Effector CD8-positive, alpha-beta T cell (primary cell): ENCODE measurements around the gene DNAAF3.

Source experiments
- DNase-seq: peaks from one replicate; lab custom pipeline; 2025; lab: John Stamatoyannopoulos, UW

The DNAAF3 gene

DNA sequence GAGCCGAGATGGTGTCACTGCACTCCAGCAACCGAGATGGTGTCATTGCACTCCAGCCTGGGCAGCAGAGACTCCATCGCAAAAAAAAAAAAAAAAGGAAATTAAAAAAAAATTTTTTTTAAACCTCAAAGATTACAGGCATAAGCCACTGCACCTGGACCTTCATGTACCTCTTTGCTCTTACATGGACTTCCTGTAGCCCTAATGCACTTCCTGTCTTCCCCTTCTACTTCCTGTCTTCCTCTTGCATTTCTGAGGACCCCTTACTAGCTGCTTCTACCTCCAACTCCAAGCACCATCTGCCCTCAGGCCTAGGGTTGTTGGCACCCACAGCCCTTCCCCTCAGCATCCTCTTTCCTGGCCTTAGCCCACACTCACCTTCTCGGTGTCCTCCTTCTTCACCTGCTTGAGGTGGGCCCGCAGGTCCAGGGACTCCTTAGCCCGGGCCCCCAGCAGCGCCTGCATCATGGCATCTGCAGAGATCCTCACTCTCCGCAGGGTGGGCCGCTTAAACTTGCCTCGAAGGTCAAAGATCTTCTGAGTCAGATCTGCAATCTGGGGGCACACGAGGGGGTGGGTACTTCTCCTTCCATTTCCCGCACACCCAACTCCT lies 12.7 kb downstream of the DNAAF3 start:
- no peak for DNase-seq

- DNase-seq, result no peak
Measured at GRCh38 chr19:55152017-55152416, 14.4 kb downstream of the DNAAF3 start.

DNA sequence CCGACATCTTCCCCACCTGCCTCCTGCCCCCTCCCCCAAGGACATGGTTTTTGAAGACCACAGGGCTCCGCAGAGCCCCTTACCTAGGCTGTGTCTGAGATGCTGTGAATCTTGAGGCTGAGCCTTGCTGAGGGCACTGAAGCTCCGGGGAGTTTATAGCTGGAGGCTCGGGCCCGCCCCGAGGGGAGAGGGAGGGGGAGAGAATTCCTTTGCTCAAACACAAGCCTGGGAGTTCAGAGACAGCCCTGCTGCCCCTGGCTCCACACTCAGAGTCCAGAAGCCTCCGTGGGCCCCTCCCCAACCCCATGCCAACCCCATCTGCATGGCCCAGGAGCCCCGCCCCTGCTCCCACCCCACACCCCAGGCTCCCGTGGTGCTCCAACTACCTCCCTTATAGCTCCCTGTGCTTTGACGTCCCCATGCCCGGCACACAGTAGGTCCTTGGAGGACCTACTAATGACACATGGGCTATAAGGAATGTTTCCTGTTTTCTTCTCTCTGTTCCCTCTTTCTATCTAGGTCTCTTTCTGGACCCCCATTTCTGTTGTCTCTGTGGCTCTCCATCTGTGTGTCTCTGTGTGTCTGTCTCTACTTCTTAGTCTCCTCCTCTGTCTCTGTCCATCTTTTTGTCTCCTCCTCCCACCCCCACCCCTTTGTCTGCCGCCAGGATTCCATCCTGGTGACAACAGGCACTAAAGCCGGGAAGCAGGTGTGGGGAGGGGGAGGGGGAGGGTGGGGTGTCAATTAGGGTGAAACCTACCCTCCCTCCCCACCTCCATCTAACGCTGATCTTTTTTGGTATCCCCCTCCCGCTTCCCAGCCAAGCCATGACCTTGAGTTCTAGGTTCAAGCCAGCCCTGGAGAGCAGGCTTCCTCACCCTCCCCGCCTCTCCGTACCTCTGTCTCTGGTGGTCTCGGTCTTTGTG lies 17.1 kb downstream of the DNAAF3 start, which contains the start of gene TNNT1:
TSS of gene TNNT1 (minus strand) at position 129 of the 926 bp plus-strand sequence. CDS start 2,049 bp downstream, outside the sequence.
- DNase-seq, result no peak

- no peak for DNase-seq
Measured at GRCh38 chr19:55147545-55148251, 18.7 kb downstream of the DNAAF3 start.

GRCh38 chr19:55146705-55147273 lies 19.6 kb downstream of the DNAAF3 start:
- no peak for DNase-seq

DNA sequence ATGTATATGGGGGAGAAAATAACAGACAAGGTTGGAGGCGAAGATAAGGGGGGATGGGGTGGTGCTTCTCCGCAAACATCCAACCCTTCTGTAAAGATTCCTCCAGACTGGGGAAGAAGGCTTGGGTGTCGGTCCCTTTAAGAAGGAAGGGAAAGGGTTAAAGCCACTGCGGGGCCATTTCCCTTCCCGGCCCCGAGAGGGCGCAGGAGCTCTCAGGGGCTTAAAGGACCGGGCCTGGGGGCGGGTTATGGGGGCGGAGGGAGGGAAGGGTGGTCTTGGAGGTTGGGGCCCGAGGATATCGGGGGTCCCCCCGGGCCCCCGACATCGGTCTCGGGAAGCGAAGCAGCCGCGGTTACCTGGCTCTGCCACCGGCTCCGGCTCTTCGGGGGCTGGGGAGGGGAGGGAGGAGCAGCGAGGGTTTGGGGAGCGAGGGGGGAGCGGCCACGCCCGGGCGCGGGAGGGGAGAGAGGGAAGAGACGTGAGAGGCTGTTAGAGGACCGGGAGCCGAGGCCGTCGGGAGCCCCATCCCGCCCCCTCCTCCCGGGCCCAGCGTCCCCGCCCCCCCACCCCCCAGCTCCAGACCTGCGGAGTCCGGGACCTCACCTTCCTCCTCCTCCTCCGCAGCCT lies 20.2 kb downstream of the DNAAF3 start:
- DNase-seq, result no peak

- no peak for DNase-seq
Measured at GRCh38 chr19:55145232-55145631, 21.2 kb downstream of the DNAAF3 start.

DNA sequence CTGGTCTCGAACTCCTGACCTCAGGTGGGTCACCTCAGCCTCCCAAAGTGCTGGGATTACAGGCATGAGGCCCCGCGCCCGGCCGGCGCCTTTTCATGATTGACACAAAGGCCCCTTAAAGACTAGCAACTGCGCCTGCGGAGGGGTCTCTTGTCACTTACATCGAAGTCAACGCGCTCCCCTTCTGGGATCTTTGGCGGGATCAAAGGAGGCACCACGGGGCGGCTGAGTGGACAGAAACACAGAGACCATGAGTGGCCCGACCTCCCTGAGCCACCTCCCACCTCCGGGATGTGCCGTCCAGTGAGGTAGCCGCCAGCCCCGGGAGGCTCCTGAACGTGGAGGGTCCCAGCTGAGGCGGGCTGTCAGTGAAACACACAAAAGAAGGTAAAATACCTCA lies 24.7 kb downstream of the DNAAF3 start:
- DNase-seq, result no peak

GRCh38 chr19:55137915-55138314 lies 28.5 kb downstream of the DNAAF3 start:
- DNase-seq, result no peak

DNA sequence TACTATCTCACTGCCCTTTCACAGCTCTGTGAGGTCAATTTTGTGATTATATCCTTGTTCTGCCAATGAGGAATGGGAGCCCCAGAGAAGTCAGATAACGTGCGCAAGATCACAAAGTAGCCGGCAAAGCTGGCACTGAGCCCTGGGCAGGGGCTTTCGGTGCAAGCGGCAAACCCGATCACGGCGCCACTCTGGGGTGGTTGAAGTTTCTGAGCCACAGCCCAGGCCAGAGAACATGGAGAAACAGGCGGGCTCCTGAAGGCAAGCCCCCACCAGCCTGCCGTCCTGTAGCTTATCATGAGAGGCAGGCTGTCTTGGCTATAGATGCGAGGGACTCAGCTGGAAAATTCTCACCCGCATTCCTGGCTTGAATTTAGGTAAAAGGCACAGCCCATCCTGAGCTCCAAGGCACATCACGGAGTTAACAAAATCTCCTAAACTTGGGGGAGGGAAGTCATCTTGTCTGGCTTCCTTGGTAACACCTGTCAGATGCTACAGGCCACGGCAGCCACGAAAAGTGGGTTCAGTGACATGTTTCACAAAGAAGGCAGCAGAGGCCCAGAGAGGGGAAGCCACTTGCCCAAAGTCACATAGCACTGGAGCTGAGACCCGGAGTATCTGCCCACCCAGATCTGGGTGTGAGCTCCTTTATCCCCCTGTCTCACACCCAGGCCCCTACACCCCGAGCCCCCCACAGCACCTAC lies 29.9 kb downstream of the DNAAF3 start:
- DNase-seq, result no peak

DNA sequence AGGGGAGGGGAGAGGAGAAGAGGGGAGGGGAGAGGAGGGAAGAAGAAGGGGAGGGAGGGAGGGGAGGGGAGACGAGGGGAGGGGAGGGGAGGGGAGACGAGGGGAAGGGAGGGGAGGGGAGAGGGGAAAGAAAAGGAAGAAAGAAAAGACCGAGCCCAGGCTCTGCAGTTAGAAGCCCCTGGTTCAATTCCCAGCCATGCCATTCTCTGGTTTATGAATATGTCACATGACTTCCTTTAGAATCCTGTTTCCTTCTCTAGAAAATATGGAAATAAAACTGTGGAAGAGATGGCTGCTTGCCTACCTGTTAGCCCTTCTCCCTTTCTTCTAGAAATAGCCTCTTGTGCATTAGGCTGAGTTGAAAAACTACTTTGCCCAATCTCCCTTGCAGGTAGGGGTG lies 31.7 kb downstream of the DNAAF3 start:
- DNase-seq, result no peak

DNA sequence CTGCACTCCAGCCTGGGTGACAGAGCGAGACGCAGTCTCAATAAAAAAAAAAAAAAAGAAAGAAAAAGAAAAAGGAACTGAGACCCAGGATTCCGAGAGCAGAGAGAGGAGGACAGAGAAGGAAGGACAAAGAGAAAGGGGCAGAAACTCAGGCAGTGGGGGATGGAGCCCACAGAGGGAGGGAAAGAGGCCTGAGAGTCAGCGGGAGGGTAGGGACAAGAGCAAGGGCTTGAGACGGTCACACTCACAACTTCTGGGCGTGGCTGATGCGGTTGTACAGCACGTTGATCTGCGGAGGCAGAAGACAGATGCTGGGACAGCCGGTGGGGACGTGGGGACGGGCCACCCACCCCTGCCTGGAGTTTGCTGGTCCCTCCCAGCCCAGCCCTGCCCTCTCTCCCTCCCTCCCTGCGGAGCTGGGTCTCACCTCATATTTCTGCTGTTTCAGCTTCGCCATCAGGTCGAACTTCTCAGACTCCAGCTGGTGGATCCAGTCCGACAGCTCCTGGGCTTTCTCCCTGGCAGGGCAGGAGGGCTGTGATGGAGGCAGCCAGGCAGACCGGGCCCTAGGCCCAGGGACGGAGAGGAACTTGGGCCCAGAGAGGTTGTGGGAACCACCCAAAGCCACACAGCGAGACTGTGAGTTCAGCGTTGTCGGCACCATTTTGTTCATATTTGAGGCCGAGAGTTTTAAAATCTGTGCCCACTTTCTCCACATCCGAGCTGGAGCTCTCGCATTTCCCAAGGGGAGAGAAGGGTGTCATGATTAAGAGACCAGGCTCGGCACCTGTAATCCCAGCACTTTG lies 32.6 kb downstream of the DNAAF3 start:
- no peak for DNase-seq

DNA sequence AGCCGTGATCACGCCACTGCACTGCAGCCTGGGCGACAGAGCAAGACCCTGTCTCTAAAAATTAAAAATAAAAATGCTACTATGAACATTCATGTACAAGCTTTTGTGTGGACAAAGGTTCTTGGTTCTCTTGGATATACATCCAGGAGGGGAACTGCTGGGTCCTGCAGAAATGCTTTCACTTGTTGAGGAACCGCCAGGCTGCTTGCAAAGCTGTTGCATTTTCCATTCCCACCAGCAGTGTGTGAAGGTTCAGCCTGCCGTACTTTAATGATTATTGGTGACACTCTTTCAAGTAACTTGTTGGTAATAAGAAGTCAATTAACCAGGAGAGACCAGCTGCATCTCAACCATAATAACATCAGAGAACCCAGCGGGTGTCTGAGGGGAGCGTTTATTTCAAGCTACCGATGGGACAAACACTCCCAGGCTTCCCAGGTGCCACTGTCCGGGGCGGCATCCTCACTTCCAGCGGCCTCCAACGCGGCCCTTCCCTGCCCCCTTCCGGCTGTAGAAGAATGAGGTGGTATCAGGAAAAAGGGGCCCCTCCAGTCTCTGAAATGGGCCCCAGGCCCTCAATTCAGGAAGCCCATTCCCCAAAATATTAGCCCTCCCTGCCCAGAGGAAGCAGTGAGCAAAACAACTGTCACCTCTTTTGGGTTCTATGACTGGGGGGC lies 33.8 kb downstream of the DNAAF3 start:
- no peak for DNase-seq

GRCh38 chr19:55131421-55131820 lies 35.0 kb downstream of the DNAAF3 start:
- no peak for DNase-seq

DNA sequence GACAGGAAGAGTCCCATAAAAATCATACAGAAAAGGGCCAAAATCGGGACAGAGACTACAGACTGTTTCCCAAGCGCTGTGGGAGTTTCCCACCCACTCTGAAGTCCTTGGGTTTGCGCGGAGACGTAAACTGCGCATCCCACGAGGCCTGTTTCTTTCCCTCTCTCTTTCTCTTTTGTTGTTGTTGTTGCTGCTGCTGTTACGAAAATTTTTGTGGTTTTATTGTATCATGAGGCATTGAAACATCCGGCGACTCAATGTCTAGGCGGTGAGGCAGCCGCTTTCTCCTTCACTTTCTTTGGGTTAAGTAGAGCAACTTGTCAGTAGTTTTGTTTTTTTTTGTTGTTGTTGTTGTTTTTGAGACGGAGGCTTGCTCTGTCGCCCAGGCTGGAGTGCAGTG lies 47.4 kb downstream of the DNAAF3 start:
- no peak for DNase-seq

DNA sequence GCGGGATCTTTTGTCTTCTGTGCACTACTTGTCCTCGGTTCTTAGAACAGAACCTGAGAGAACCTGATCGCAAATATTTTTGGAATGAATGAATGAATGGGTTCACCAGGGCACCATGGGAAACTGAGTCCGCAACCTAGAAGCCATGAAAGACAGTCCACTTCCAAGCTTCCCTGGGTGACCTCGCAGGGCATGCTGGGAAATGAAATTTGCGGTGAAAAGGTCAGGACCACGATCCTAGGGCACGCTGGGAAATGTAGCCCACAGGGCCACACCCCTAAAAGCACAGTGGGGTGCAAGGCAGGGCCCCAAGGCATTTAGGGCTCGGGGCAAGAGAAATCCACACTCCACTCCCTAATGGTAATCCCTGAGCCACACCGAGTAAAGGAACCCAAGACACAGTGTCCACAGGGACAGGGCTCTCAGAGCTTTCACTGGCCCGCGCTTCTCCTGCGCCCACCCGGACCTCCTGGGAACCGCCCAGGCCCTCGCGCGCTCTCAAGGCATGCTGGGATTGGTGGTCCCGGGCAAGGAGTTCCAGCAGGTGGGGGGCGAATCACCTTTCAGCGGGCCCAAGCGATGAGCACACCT lies 47.9 kb downstream of the DNAAF3 start:
- DNase-seq, result no peak

- DNase-seq, result peak; percentile 89
Measured at GRCh38 chr19:55117663-55118391, 48.6 kb downstream of the DNAAF3 start.

DNA sequence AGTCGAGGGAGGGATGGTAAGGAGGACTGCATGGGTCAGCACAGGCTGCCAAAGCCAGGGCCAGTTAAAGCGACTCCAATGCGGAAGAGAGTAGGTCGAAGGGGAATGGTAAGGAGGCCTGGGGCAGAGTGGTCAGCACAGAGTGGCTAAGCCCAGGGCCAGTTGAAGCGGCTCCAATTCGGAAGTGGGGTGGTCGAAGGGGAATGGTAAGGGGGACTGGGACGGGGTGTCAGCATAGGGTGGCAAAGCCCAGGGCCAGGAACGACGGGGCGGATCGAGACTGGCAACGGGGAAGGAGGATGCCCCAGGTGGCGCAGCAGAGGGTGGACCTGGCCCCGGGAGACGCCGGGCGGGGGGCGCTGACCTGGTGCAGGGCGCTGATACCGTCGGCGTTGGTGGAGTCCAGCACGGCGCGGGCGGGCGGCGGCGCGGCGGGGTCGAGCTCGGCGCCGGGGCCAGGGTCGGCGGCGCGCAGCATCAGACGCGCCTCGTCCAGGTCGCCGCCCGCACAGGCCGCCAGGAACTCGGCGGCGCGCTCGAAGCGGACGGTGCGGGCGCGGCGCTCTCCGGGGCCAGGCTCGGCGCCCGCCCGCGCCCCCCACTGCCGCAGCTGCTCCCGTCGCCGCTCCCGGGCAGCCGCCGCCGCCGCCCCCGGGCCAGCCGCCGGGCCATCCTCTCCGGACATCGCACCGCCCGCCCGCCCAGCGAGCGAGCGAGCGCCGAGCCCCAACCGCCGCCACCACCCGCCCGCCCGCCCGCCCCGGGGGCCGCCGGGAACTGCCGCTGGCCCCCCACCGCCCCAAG lies 49.4 kb downstream of the DNAAF3 start, which contains the start of gene PPP1R12C:
TSS of gene PPP1R12C (minus strand) at position 779 of the 804 bp plus-strand sequence. CDS start at position 685, 94 bp downstream.
- peak; percentile 8 for DNase-seq
